ENCODE data around the gene CCDC66. TPM values are rescaled to one million over a fixed set of nuclear protein-coding genes. Genes with fewer than 3 reads are reported as not detected.
"Not testable (repeated sequence)": the region's sequence is repeated elsewhere in the genome, so short reads cannot be mapped to it uniquely, and the experiment has no call there.

Gene CCDC66
- 12.4 TPM for total RNA-seq
- long read RNA-seq, partial matches to known transcripts = 5 of 13 reads
- long read RNA-seq, other reads (novel, unspliced or antisense) = 6 of 13 reads

DNA sequence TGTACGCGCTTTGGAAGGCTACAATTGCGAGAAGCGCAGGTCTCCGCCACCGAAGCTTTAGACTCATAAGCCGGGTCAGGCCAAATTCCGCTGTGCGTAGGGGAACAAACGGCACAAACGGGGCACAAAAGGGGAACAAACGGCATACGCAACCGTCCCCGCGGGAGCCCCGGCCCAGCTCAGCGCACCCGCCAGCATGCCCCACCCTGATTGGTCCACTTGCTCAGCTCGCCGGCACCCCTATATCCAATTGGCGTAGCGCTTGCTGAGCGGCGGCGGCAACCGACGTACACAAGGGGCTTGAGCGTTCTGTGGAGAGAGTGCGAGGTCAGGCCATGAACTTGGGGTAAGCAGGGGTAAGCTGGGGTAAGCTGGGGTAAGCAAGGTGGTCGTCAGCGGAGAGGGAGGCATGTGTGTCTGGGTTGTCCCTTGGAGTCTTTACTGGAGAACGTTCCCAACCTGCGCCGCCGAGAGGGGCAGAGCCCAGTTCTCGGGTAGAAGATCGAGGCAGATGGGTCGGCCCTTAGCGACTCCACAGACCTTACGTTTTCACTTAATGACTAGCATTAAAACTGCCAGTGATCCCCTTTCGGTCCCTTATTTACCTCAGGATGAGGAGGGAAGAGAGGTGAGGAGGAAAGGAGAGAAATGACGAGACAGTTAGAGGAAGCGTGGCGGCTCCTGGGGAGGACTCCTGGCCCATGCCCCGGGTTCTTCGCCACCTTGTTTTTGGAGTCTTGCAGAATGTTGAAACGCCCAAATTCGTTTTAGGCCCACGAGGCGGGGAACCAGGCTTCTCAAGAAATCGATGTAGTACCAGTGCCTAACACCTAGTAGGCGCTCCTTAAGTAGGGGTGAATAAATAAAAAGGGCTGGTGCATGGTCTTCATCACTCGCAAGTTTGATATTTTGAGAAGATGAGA is at the start of gene CCDC66:
CCDC66 (plus strand) TSS at position 268 of the 923 bp plus-strand sequence; CDS start at position 336, 68 bp downstream.
- intact Hi-C loops (cut with micrococcal nuclease) = no loop called here
- DNase-seq (peak; percentile 97), ATAC-seq (peak; percentile 100)

DNA sequence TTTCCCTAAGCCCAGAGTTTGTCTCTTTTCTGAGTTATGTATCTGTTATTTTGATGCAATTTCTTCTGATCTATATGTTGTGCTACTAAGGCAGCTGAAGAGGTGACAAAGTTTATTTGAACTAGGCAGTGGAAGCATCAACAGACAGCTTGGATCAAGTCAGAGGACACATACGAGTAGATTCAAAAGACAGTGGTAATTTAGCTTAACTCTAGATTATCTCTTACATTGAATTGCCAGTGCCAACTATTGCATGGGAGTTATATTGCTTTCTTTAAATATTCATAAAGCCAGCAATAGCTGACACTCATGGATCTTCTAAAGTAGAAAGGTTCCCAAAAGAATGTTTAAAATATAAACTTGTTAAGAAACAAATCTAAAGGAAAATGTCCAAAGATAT is 37.3 kb upstream of the CCDC66 start:
- DNase-seq (no peak), ATAC-seq (no peak)
- intact Hi-C loops (cut with micrococcal nuclease) = no loop called here

DNA sequence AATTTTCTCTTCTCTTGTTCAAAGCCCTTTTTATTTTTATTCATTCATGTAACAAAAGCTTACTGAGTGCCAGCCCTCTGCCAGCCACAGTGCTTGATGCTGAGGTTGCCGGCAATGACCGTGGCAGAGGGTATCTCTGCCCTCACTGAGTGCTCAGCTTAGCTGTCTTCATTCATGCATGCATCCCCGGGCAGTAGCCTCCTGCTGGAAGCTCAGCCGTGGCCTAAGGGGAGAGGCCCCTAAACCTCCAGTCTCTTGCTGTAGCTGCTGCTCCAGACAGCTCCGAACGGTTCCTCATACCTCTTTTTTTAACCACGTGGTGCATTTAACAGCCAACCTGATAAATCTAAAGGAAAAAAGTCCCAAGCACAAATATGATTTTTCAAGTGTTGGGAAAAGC is 34.6 kb upstream of the CCDC66 start:
- ATAC-seq (no peak), DNase-seq (no peak)
- intact Hi-C loops (cut with micrococcal nuclease) = no loop called here

DNA sequence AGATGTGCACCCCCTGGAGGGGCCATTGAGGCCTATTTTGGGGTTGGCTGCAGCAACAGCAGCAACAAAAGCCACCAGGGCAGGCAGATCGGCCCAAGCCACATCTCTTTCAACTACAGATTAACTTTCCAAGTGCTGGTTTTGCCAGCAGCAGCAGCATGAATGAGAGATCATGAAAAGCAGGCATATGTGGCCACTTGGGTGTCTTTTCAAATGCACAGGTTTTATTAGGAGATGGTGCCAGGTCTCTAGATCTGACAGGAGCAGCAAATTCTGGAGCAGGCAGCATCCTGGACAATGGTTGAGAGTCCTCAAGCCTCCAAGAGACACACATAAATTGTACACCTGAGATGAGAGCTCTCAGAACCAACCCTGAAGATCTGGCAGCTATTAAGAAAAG is 31.7 kb upstream of the CCDC66 start:
- ATAC-seq = no peak
- intact Hi-C loops (cut with micrococcal nuclease) = no loop called here
- DNase-seq = no peak

DNA sequence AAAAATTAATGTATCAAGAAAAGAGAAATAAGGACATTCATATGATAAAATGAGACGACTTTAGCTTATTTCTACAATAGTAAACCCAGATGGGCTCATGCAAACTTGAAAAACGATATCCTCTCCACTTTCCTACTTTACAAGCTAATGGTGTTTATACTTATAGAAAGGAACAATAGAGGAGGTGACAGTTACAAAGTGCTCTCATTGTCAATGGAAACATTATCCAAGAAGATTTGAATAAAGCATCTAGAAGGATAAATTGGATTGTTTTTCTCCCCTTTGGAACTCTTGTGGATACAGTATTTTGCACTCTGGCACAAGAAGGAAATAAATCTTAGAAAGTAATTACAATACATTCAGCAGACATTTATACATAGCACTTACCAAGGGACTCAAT is 20.2 kb upstream of the CCDC66 start:
- ATAC-seq (no peak), DNase-seq (no peak)
- intact Hi-C loops (cut with micrococcal nuclease) = no loop called here

DNA sequence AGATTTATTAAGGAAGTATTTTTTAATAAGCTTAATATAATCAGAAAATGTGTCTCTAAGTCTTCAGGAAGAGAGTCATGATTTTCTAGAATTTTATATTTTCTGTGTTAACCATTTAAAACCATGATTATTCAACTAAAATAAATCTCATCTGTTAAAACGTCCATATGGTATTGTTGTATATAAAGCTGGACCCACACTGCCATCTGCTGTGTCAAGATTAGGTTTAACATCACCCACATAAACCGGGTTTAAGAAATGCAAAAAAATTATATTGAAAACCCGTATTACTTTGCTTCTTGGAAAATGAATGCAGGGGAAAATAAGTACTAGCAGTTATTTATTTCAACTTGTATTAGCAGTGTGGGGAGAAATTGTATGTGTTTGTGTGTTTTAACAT is 9.5 kb upstream of the CCDC66 start:
- DNase-seq (no peak), ATAC-seq (no peak)
- intact Hi-C loops (cut with micrococcal nuclease) = no loop called here

DNA sequence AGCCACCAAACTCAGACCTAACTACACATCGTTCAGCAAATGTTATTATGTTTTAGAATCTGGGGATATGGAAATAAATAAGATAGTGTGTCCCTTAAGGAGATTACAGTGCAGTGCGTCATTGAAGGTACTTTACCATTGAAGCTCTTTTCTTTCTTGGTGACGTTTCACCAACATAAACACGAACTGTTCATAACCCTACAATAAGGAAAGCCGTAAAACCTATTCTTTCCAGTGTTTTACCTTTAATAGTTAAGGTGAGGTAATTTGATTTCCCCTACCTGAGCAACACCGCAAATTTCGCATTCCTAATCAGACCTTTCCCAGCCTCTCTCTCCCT is 826 bp downstream of the CCDC66 start:
- DNase-seq (no peak), ATAC-seq (no peak)
- intact Hi-C loops (cut with micrococcal nuclease) = no loop called here

DNA sequence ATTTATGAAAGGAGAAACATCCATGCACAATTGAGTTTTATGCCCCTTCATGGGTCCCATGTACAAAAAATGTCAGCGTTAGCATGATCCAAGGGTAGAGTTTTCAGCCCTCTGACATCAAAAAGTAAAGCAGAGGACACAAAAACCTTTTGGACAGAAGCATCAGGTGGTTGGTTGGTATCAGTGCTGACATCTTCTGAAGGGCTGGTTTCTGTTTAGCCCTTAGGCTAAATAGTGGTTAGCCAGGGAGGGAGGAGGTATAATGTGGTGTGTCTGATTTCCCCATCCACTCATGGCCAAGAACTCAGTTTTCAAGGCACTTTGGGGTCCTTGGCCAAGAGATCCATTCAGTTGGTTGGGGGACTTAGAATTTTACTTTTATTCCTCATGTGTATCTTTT is 16.5 kb downstream of the CCDC66 start:
- intact Hi-C loops (cut with micrococcal nuclease) = no loop called here
- no peak for DNase-seq
- ATAC-seq = no peak

DNA sequence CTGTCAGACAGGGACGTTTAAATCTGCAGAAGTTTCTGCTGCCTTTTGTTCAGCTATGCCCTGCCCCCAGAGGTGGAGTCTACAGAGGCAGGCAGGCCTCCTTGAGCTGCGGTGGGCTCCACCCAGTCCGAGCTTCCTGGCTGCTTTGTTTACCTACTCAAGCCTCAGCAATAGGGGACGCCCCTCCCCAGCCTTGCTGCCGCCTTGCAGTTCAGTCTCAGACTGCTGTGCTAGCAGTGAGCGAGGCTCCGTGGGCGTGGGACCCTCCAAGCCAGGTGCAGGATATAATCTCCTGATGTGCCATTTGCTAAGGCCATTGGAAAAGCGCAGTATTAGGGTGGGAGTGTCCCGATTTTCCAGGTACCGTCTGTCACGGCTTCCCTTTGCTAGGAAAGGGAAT is 25.0 kb downstream of the CCDC66 start:
- intact Hi-C loops (cut with micrococcal nuclease); DNase-seq; ATAC-seq: not testable (repeated sequence)

DNA sequence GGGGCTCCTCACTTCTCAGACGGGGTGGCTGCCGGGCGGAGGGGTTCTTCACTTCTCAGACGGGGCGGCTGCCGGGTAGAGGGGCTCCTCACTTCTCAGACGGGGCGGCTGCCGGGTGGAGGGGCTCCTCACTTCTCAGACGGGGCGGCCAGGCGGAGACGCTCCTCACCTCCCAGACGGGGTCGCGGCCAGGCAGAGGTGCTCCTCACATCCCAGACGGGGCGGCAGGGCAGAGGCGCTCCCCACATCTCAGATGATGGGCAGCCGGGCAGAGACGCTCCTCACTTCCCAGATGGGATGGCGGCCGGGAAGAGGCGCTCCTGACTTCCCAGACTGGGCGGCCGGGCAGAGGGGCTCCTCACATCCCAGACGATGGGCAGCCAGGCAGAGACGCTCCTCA is 27.3 kb downstream of the CCDC66 start:
- intact Hi-C loops (cut with micrococcal nuclease); DNase-seq; ATAC-seq: not testable (repeated sequence)

DNA sequence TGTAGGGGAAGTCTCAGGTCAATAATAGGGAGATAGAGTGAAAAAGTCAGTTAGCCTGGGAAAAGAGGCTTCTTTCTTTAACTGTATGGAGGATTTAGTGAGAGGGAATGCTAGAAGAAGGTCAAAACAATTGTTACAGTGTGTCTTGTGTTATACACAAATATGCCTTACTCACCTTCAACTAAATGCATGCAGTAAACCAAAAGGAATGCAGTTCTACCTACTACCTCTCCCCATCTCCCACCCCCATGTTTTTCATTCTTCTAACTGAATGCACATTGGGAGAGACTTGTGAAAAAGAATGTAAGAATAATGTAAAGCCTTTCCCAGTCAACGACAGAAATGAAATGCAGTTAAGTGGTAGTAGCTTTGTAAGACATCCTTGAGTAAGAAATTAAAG is 33.8 kb downstream of the CCDC66 start:
- ATAC-seq (no peak), DNase-seq (no peak)
- intact Hi-C loops (cut with micrococcal nuclease) = no loop called here

DNA sequence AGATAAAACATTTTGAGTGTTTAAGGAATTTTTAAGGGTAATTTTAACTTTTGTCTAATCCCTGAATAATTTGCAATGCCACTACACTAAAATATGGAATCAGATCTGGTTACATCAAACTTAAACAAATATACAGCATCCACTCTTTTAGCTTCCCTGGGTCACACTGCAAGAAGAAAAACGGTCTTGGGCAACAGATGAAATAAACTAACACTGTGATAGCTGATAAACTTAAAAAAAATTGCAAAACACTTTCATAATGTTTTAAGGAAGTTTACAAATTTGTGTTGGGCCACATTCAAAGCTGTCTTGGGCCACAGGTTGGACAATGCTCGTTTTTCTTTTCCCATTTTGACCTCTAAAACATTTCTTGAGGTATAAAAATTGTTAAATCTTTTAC is 34.3 kb downstream of the CCDC66 start:
- intact Hi-C loops (cut with micrococcal nuclease) = no loop called here
- DNase-seq (no peak), ATAC-seq (no peak)

DNA sequence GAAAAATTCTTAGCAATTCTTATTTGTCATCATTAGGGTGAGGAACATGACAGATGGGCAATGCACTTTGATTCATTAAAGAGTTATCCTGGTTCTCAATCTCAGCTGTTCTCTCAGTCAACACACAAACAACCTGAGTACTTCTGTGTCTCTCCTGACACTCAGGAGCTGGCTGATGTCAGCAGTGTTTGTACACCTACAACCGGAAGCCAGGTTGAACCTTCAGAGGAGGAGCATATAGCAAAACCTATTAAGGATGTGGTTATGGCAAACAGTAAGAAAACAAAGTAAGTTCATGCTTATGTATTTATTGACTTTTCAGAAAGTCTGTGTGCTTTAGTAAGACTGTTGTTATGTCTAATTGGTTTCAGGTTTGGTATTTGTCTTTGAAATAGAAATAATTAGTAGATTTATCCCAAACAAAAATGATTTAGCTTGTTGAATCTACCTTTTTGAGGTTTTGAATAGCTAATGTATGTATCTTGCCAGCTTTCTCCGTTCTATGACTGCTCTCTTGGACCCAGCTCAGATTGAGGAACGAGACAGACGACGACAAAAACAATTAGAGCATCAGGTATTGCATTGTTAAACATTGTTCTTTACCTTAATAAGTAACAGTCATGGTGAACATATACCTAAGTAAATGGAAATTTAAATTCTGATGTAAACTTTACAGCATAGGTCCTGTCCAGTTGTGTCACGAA is 36.6 kb downstream of the CCDC66 start:
- ATAC-seq = no peak
- intact Hi-C loops (cut with micrococcal nuclease) = no loop called here

DNA sequence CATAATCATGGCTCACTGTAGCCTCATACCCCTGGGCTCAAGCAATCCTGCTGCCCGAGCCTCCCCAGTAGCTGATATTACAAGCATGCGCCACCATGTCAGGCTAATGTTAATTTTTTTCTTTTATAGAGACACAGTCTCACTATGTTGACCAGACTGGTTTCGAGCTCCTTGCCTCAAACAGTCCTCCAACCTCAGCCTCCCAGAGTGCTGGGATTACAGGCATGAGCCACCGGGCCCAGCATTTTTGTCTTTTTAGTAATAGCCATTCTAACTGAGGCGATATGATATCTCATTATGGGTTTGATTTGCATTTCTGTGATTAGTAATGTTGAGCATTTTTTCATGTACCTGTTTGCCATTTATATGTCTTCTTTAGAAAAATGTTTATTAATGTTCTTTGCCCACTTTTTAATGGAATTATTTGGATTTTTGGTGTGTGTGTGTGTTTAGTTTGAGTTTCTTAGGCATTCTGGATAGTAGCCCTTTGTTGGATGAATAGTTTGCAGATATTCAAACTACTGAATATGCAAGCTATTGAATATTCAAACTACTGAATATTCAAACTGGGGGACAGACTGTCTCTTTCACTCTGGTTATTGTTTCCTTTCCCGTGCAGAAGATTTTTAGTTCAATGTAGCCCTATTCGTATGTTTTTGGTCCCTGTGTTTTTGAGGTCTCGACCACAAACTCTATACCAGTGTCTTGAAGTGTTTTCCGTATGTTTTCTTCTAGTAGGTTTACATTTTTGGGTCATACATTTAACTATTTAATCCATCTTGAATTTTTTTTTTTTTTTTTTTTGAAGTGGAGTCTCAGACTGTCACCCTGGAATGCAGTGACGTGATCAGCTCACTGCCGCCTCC is 39.2 kb downstream of the CCDC66 start:
- intact Hi-C loops (cut with micrococcal nuclease) = no loop called here
- no peak for DNase-seq
- no peak for ATAC-seq

More for the DNA sequence above, 36.6 kb downstream of the CCDC66 start:
- no peak for DNase-seq

DNA sequence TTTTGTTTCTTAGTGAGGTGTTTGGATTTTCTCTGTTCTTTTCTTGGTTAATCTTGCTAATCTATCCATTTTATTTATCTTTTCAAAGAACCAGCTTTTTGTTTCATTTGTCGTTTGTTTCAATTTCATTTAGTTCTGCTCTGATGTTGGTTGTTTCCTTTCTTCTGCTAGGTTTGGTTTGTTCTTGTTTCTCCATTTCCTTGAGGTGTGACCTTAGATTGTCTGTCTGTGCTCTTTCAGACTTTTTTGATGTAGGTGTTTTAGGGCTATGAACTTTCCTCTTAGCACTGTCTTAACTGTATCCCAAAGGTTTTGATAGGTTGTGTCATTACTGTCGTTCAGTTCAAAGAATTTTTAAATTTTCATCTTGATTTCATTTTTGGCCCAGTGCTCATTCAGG is 51.5 kb downstream of the CCDC66 start:
- ATAC-seq; intact Hi-C loops (cut with micrococcal nuclease); DNase-seq: not testable (repeated sequence)

DNA sequence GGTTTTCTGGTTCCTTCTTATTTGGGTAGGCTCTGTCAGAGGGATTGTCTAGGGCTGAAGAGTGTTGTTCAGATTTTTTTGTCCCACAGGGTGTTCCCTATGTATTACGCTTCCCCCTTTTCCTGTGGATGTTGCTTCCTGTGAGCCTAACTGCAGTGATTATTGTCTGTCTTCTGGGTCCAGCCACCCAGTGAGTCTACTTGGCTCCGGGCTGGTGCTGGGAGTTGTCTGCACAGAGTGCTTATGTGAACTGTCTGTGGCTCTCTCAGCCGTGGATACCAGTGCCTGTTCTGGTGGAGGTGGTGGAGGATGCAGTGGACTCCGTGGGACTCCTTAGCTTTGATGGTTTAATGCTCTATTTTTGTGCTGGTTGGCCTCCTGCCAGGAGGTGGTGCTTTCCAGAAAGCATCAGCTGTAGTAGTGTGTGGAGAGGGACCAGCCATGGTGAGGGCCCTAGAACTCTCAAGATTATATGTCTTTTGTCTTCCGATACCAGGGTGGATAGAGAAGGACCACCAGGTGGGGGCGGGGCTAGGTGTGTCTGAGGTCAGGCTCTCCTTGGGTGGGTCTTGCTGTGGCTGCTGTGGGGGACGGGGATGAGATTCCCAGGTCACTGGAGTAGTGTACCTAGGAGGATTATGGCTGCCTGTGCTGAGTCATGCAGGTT is 53.8 kb downstream of the CCDC66 start:
- intact Hi-C loops (cut with micrococcal nuclease) = no loop called here
- ATAC-seq = peak; percentile 31
- no peak for DNase-seq

DNA sequence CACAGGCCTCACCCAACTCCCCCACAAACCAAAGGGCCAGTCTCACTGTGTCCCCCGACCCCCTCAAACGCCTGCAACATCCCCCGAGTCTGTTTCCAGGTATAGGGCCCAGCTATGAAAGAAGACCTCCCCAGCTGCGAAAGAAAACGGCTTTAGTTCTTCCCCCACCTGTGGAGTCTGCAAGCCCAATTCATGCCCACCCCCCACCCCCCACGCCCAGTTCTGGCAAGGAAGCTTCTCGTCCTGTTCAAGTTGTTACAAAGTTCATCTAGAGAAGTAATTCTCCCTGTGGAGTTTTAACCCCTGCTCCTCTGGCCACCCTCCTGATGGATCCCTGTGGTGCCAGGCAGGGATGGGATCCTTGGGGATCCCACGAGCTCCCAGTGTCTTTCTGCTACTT is 54.4 kb downstream of the CCDC66 start:
- no peak for ATAC-seq
- intact Hi-C loops (cut with micrococcal nuclease) = no loop called here

DNA sequence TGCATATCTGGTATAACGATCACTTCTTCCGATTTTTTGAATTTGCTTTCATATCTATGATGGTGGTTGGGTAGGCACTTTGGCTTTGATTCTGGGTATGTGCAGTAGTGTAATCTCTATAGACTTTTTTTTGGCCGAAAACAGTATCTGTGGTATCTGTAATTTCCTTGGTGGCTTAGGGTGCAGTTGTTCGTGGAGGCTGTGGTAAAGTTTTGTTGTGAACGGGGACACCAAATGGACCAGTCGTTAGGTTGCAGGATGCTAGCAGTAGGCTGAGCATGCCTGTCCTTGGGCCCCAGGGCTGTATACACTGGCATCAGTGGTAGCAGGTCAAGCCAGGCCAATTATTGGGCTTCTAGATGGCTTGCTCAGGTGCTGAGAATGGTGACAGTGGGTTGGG is 55.2 kb downstream of the CCDC66 start:
- DNase-seq (no peak), ATAC-seq (no peak)
- intact Hi-C loops (cut with micrococcal nuclease) = no loop called here

More for the DNA sequence above, 54.4 kb downstream of the CCDC66 start:
- DNase-seq = no peak

DNA sequence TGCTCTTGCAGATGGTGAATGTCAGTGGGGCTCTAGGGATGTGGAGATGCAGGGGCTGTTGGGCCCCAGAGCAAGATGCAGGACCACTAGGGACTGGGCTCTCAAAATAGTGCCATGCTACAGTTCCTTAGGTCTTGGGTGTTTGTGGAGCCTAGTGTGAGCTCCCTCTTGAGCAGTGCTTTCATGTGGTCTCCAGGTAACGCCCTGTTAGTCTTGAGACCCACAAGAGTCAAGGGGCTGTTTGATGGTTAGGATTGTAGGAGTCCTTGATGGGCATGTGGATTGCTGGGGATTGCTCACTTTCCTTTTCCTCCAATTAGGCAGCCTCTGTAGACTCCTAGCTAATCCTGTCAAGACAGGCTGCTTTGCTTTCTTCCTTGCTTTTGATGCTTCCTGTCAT is 56.0 kb downstream of the CCDC66 start:
- intact Hi-C loops (cut with micrococcal nuclease) = no loop called here
- DNase-seq (no peak), ATAC-seq (no peak)

Measured in left ventricle myocardium superior (tissue), 1 donor.